ENCODE data around the gene ATP2C2. TPM values are rescaled to one million over a fixed set of nuclear protein-coding genes. Genes with fewer than 3 reads are reported as not detected.

The ATP2C2 gene
- total and polyA plus RNA-seq, 8 donors: 1.1 to 141 (median 4.2) TPM; not detected in 2

GRCh38 chr16:84498223-84498610 is 129.9 kb downstream of the ATP2C2 start:
- H3K4me3 ChIP-seq: no peak overlapping the region
- no peak for DNase-seq
- intact Hi-C loops (cut with DNase I; ENCODE audit: low total_unique reads): no loop called here
- H3K27ac ChIP-seq: no peak overlapping the region
- H3K27me3 ChIP-seq: no peaks in the 10 kb centered on the region
- peaks cover 23 to 78% (median 63%) of the 10 kb centered on the region in 4 donors for H3K36me3 ChIP-seq
- TF ChIP-seq EP300 (IDR thresholded peaks at IDR 0.05): no peak
- TF ChIP-seq POLR2A (IDR thresholded peaks at IDR 0.05): no peak
- TF ChIP-seq, protein P1, sequence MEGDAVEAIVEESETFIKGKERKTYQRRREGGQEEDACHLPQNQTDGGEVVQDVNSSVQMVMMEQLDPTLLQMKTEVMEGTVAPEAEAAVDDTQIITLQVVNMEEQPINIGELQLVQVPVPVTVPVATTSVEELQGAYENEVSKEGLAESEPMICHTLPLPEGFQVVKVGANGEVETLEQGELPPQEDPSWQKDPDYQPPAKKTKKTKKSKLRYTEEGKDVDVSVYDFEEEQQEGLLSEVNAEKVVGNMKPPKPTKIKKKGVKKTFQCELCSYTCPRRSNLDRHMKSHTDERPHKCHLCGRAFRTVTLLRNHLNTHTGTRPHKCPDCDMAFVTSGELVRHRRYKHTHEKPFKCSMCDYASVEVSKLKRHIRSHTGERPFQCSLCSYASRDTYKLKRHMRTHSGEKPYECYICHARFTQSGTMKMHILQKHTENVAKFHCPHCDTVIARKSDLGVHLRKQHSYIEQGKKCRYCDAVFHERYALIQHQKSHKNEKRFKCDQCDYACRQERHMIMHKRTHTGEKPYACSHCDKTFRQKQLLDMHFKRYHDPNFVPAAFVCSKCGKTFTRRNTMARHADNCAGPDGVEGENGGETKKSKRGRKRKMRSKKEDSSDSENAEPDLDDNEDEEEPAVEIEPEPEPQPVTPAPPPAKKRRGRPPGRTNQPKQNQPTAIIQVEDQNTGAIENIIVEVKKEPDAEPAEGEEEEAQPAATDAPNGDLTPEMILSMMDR (IDR thresholded peaks at IDR 0.05): no peak
- no peak for TF ChIP-seq POLR2AphosphoS5 (IDR thresholded peaks at IDR 0.05)
- peaks cover under 1 to 8% (median 2%) of the 10 kb centered on the region in 4 donors for H3K4me1 ChIP-seq
- H3K9me3 ChIP-seq: no peaks in the 10 kb centered on the region
- 89 to 97% (median 94%) methylated on average over 2 of the region's 2 CpGs for WGBS, 5 donors

DNA sequence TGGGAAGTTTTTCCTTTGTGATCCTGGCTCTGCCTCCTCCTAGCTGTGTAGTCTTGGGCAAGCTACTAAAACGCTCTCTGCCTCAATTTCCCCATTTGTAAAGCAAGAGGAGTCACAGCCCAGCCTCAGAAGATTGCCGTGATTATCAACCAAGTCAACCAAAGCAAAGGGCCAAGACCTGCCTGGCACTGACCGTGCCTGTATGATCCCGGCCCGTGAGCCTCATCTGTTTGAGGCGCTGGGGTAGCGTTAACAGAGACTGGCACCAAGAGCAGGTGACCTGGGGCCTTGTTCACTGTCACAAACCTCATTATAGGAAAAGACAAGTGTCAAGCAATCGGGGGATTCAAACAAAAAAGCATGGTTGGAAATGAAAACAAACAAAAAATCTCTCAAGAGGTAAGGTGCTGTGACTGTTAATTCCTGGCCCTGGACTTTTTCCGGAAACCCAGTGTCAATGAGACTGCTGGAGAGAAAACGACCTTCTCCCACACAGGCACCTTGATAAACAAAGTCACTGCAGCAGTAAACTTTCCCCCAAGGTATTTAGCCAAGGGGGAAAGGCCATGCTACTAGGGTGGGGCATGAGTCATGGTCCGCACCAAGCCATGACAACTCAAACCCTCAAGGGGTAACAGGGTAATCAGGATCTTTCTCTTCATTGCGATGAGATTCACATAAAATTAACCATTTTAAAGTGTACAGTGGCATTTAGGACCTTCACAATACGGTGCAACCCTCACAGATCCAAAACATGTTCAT is 130.7 kb downstream of the ATP2C2 start:
- WGBS, 5 donors: 85 to 89% (median 86%) methylated on average over 13 of the region's 13 CpGs
- Histone ChIP-seq H3K36me3 (peaks cover 23 to 70% (median 55%) of the 10 kb centered on the region in 4 donors), H3K27me3 (no peaks in the 10 kb centered on the region), H3K4me3 (no peak overlapping the region), H3K9me3 (no peaks in the 10 kb centered on the region), H3K27ac (no peak overlapping the region), H3K4me1 (peaks cover 9 to 16% (median 10%) of the 10 kb centered on the region in 4 donors)
- intact Hi-C loops (cut with DNase I; ENCODE audit: low total_unique reads): no loop called here
- no peak for DNase-seq
- TF ChIP-seq EP300 (IDR thresholded peaks at IDR 0.05) (no peak), POLR2A (IDR thresholded peaks at IDR 0.05) (no peak), POLR2AphosphoS5 (IDR thresholded peaks at IDR 0.05) (no peak)
- TF ChIP-seq, protein P1 (IDR thresholded peaks at IDR 0.05): no peak

- H3K9me3 ChIP-seq: no peaks in the 10 kb centered on the region
- H3K4me3 ChIP-seq: no peak overlapping the region
- peaks cover 10 to 19% (median 12%) of the 10 kb centered on the region in 4 donors for H3K4me1 ChIP-seq
- TF ChIP-seq POLR2AphosphoS5 (IDR thresholded peaks at IDR 0.05): no peak
- no peak for TF ChIP-seq POLR2A (IDR thresholded peaks at IDR 0.05)
- TF ChIP-seq, protein P1 (IDR thresholded peaks at IDR 0.05): no peak
- TF ChIP-seq EP300 (IDR thresholded peaks at IDR 0.05): no peak
- intact Hi-C loops (cut with DNase I; ENCODE audit: low total_unique reads): no loop called here
- H3K36me3 ChIP-seq: peaks cover 23 to 64% (median 50%) of the 10 kb centered on the region in 4 donors
- no peaks in the 10 kb centered on the region for H3K27me3 ChIP-seq
- DNase-seq: no peak
- WGBS, 5 donors: 88 to 96% (median 93%) methylated on average over 15 of the region's 15 CpGs
- no peak overlapping the region for H3K27ac ChIP-seq
Observed at GRCh38 chr16:84499638-84500037, 131.3 kb downstream of the ATP2C2 start.

GRCh38 chr16:84500531-84500930 is 132.2 kb downstream of the ATP2C2 start:
- TF ChIP-seq, protein P1 (IDR thresholded peaks at IDR 0.05): no peak
- TF ChIP-seq EP300 (IDR thresholded peaks at IDR 0.05) (no peak), POLR2A (IDR thresholded peaks at IDR 0.05) (no peak), POLR2AphosphoS5 (IDR thresholded peaks at IDR 0.05) (no peak)
- Histone ChIP-seq H3K36me3 (peaks cover 18 to 55% (median 41%) of the 10 kb centered on the region in 4 donors), H3K27ac (no peak overlapping the region), H3K4me3 (no peak overlapping the region), H3K4me1 (peaks cover 18 to 27% (median 20%) of the 10 kb centered on the region in 4 donors), H3K9me3 (no peaks in the 10 kb centered on the region), H3K27me3 (no peaks in the 10 kb centered on the region)
- 92 to 99% (median 96%) methylated on average over 13 of the region's 13 CpGs for WGBS, 5 donors
- no peak for DNase-seq
- intact Hi-C loops (cut with DNase I; ENCODE audit: low total_unique reads): no loop called here
